ENCODE data around the gene SYNGR2. TPM values are rescaled to one million over a fixed set of nuclear protein-coding genes. Genes with fewer than 3 reads are reported as not detected.

Gene SYNGR2, protein sequence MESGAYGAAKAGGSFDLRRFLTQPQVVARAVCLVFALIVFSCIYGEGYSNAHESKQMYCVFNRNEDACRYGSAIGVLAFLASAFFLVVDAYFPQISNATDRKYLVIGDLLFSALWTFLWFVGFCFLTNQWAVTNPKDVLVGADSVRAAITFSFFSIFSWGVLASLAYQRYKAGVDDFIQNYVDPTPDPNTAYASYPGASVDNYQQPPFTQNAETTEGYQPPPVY
- 86.9 TPM for total RNA-seq
- long read RNA-seq, transcript SYNGR2-201 (4 exons, 2,325 nt): major isoform, 320 of 393 reads
- long read RNA-seq, transcript SYNGR2-209 (1 exons, 3,036 nt): minor isoform, 9 of 393 reads
- long read RNA-seq, transcript SYNGR2-204 (3 exons, 2,125 nt): minor isoform, 35 of 393 reads
- long read RNA-seq, partial matches to known transcripts: 17 of 393 reads
- long read RNA-seq, other reads (novel, unspliced or antisense): 6 of 393 reads

DNA sequence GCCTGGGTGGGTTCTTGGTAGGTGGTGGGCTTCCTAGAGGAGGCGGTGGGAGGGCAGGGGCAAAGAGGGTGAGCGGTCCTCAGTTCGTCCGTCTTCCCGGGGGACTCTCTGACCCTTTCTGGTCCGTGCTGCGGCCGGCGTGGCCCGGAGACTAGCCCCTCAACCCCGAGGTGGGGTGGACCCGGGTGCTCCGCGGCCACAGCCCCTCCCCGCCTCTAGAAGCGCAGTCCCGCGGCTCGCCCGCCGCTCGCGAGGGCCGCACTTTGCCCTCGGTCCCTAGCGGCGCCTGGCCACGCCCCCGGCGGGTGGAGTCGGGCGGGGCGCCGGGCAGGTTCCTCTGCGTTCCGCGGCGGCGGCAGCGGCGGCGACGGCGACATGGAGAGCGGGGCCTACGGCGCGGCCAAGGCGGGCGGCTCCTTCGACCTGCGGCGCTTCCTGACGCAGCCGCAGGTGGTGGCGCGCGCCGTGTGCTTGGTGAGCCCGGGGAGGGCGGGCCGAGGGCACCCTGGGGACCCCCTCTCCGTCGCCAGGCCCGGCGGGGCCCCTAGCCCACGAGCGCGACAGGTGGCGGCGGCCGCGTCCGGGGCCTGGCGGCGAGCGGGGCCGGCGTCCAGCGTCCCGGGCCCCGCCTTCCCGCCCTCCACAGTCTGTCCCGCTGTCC, at the start of gene SYNGR2:
Gene SYNGR2 (plus strand): TSS at position 340 of the 661 bp plus-strand sequence. CDS start 36 bp downstream, at position 376.
- peaks cover 53% of the 10 kb centered on the region for H3K4me1 ChIP-seq
- TF ChIP-seq, protein P1, sequence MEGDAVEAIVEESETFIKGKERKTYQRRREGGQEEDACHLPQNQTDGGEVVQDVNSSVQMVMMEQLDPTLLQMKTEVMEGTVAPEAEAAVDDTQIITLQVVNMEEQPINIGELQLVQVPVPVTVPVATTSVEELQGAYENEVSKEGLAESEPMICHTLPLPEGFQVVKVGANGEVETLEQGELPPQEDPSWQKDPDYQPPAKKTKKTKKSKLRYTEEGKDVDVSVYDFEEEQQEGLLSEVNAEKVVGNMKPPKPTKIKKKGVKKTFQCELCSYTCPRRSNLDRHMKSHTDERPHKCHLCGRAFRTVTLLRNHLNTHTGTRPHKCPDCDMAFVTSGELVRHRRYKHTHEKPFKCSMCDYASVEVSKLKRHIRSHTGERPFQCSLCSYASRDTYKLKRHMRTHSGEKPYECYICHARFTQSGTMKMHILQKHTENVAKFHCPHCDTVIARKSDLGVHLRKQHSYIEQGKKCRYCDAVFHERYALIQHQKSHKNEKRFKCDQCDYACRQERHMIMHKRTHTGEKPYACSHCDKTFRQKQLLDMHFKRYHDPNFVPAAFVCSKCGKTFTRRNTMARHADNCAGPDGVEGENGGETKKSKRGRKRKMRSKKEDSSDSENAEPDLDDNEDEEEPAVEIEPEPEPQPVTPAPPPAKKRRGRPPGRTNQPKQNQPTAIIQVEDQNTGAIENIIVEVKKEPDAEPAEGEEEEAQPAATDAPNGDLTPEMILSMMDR (IDR thresholded peaks at IDR 0.05; ENCODE audit: borderline replicate concordance): no peak
- H3K27ac ChIP-seq (replicated peaks): peak within 1 kb of the TSS; percentile 94
- intact Hi-C loops (cut with micrococcal nuclease): no loop called here
- DNase-seq: peak; percentile 89
- no peaks in the 10 kb centered on the region for H3K27me3 ChIP-seq (ENCODE audit: low read depth)
- H3K9me3 ChIP-seq (replicated peaks): no peaks in the 10 kb centered on the region
- H3K4me3 ChIP-seq: peak within 1 kb of the TSS; percentile 83
- peaks cover 18% of the 10 kb centered on the region for H3K36me3 ChIP-seq

GRCh38 chr17:78118801-78119241, 49.6 kb upstream of the SYNGR2 start:
- Histone ChIP-seq H3K36me3 (peaks cover 46% of the 10 kb centered on the region), H3K9me3 (replicated peaks) (no peaks in the 10 kb centered on the region), H3K27ac (replicated peaks) (no peak overlapping the region), H3K4me3 (no peak overlapping the region), H3K4me1 (peaks cover 35% of the 10 kb centered on the region), H3K27me3 (ENCODE audit: low read depth) (no peaks in the 10 kb centered on the region)
- intact Hi-C loops (cut with micrococcal nuclease): no loop called here
- DNase-seq: no peak
- TF ChIP-seq, protein P1 (IDR thresholded peaks at IDR 0.05; ENCODE audit: borderline replicate concordance): no peak

DNA sequence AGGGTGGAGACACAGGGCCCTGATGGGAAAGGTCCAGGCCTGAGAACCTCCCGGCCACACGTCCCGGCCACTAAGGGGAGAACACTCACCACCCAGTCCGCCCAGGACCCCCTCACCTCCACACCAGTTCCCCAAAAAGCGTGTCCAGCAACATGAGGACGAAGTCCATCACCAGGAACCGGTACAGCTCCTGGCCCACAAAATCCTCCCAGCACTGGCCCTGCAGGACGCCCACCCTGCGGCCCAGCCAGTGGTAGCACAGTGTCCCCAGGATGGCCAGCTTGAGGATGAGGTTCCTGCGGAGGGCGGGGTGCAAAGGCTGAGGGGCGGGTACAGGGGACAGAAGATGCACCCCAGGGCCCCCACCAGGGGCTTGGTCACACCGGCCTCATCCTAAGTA, 47.8 kb upstream of the SYNGR2 start:
- no peak overlapping the region for H3K27ac ChIP-seq (replicated peaks)
- H3K27me3 ChIP-seq (ENCODE audit: low read depth): no peaks in the 10 kb centered on the region
- intact Hi-C loops (cut with micrococcal nuclease): no loop called here
- H3K4me1 ChIP-seq: peaks cover 37% of the 10 kb centered on the region
- H3K4me3 ChIP-seq: no peak overlapping the region
- TF ChIP-seq, protein P1 (IDR thresholded peaks at IDR 0.05; ENCODE audit: borderline replicate concordance): no peak
- no peaks in the 10 kb centered on the region for H3K9me3 ChIP-seq (replicated peaks)
- no peak for DNase-seq
- peaks cover 64% of the 10 kb centered on the region for H3K36me3 ChIP-seq

DNA sequence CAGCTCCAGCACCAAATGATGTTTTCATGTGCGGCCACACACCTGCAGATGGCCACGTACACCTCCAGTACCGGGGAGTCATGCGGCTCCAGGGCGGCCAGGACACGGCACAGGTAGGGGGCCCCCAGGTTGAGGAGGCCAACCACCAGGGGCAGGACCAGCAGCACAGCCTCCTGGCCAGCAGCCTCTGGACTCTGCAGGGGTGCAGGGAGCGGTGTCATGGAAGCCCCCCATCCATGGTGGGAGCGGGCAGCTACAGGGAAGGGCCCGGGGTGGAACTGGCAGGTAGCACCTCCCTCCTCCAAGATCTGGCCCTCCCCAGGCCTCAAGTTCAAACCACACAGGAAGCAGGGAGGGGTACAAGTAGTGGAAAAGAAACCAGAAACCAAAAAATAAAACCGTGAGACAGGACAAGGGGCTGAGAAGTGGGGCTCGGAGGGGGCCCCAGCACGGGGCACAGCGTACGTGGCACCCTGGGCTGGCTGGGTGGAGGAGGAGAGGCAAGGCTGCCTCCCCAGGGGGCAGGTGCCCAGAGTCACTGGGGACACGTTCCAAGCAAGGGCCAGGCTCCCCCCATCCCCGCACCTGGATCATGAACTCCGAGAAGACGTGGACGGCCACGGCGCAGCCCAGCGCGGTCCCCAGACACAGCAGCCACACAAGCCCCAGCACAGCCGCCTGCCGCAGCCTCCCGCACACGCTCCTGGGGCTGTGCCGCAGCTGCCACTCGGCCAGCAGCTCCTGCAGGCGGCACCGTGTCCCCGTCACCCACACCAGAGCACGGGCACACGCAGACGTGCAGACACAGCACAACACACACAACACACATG, 47.2 kb upstream of the SYNGR2 start:
- no peak for DNase-seq
- TF ChIP-seq, protein P1 (IDR thresholded peaks at IDR 0.05; ENCODE audit: borderline replicate concordance): no peak

DNA sequence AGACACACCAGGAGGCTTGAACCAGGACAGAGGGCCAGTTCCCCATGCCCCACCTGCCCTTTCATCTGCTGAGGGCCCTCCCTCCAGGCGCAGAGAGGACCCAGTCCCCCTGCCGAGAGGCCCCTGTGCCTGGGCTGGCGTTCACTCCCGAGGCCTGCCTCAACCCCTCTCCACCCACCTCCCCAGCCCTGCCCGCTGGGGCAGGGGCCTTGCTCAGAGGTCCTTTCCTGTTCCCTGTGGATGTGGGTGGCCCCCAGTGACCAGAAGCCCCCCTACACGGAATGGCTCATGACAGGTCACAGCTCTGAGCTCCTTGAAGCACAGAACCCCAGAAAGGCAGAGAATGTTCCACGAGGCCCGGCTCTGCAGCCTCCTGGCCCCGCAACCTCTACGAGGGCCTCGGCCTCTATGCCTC, 46.6 kb upstream of the SYNGR2 start:
- Histone ChIP-seq H3K36me3 (peaks cover 66% of the 10 kb centered on the region), H3K9me3 (replicated peaks) (no peaks in the 10 kb centered on the region), H3K4me3 (no peak overlapping the region), H3K27ac (replicated peaks) (no peak overlapping the region), H3K4me1 (peaks cover 49% of the 10 kb centered on the region), H3K27me3 (ENCODE audit: low read depth) (no peaks in the 10 kb centered on the region)
- TF ChIP-seq, protein P1 (IDR thresholded peaks at IDR 0.05; ENCODE audit: borderline replicate concordance): no peak
- no peak for DNase-seq
- intact Hi-C loops (cut with micrococcal nuclease): no loop called here

More for the DNA sequence above, 47.2 kb upstream of the SYNGR2 start:
- no peak overlapping the region for H3K27ac ChIP-seq (replicated peaks)
- peaks cover 66% of the 10 kb centered on the region for H3K36me3 ChIP-seq
- no peaks in the 10 kb centered on the region for H3K9me3 ChIP-seq (replicated peaks)
- intact Hi-C loops (cut with micrococcal nuclease): no loop called here
- H3K27me3 ChIP-seq (ENCODE audit: low read depth): no peaks in the 10 kb centered on the region
- no peak overlapping the region for H3K4me3 ChIP-seq
- H3K4me1 ChIP-seq: peaks cover 43% of the 10 kb centered on the region
